Progenitor cell of endocrine pancreas (in vitro differentiated cells): ENCODE results near the gene DDIT4L. TPM values are rescaled to one million over a fixed set of nuclear protein-coding genes. Genes with fewer than 3 reads are reported as not detected.
"Not testable (repeated sequence)": the region's sequence is repeated elsewhere in the genome, so short reads cannot be mapped to it uniquely, and the experiment has no call there.

Experiments
- DNase-seq: peaks from one replicate; pipeline ENCODE4 v3.0.0; 2021; ENCODE audit warnings: low spot score; ENCODE audit not compliant: unreplicated experiment
- H3K27ac Mint-ChIP-seq: 2 replicates; pipeline ENCODE4 v1.8.0; 2021; ENCODE audit warnings: mild to moderate bottlenecking, moderate library complexity, mixed read lengths
- H3K27me3 Mint-ChIP-seq: 2 replicates; pipeline ENCODE4 v1.8.0; 2021; ENCODE audit warnings: mixed read lengths
- H3K36me3 Mint-ChIP-seq: 2 replicates; pipeline ENCODE4 v1.8.0; 2022; ENCODE audit warnings: mixed read lengths; ENCODE audit not compliant: insufficient read depth
- H3K4me1 Mint-ChIP-seq: 2 replicates; pipeline ENCODE4 v1.8.0; 2021; ENCODE audit warnings: low read depth, mixed read lengths
- H3K4me3 Mint-ChIP-seq: 2 replicates; pipeline ENCODE4 v1.8.0; 2021; ENCODE audit warnings: low read depth, mild to moderate bottlenecking, moderate library complexity, mixed read lengths
- H3K9me3 Mint-ChIP-seq: 2 replicates; pipeline ENCODE4 v1.8.0; 2021; ENCODE audit warnings: low read depth, mixed read lengths
- CTCF ChIP-seq: fragments of 200-600 bp; sonication (generic); IDR thresholded peaks from one replicate; pipeline ENCODE4 v1.5.0; 2021; ENCODE audit warnings: antibody characterized with exemption, mild to moderate bottlenecking; ENCODE audit not compliant: unreplicated experiment
- total RNA-seq: library from RNA; stranded (reverse); gene quantifications from 2 replicates; pipeline ENCODE4 v1.2.1, GENCODE V29; 2021

DDIT4L gene
- total RNA-seq, 1 donor from 2014 or later, result 2.6 TPM

DNA sequence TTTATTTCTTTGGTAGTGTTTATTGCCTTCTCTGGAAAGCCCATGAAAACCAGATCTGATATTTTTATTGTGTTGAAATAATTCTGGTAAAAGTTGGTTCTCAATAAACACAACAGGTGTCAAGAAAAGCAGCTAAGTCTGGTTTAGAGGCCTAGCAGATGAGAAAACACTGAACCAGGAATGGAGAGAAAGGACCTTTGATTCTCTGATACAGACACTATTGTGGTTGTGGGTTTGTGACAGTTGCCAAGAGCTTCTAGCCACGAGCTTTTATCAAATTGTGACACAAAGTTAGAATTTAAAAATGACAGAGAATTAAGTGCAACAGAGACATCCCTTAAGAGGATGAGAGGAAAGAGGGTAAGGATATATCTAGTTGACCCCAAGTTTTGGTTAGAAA lies 42.6 kb downstream of the DDIT4L start:
- Mint-ChIP-seq H3K4me1 (no peaks in the 10 kb centered on the region), H3K4me3 (no peak overlapping the region), H3K9me3 (peaks cover 4% of the 10 kb centered on the region), H3K27ac (no peak overlapping the region), H3K36me3 (no peaks in the 10 kb centered on the region), H3K27me3 (no peaks in the 10 kb centered on the region)
- no peak for TF ChIP-seq CTCF
- DNase-seq, result no peak

GRCh38 chr4:100147198-100147597 lies 43.1 kb downstream of the DDIT4L start:
- no peak for TF ChIP-seq CTCF
- Mint-ChIP-seq H3K36me3 (no peaks in the 10 kb centered on the region), H3K9me3 (peaks cover 4% of the 10 kb centered on the region), H3K27me3 (no peaks in the 10 kb centered on the region), H3K27ac (no peak overlapping the region), H3K4me1 (no peaks in the 10 kb centered on the region), H3K4me3 (no peak overlapping the region)
- DNase-seq, result no peak

DNA sequence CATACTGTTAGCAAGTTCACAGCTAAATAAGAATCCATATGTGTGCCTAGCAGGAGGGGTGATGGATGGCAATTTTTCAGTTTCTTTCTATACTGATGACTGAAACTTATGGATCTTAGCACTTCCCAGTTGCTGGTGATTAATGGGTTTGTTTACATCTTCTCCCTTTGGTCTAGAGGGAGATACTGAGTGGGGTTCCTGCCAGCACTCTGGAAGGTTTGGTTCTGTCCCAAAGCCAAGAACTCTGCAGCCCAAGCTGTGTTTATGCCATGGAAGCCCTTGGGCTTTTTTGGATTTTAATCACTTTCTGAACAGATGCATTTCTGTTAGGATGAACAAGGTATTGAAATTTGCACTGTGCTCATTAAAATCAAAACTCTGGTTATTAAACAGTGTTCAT lies 43.5 kb downstream of the DDIT4L start:
- no peak for DNase-seq
- Mint-ChIP-seq H3K27me3 (no peaks in the 10 kb centered on the region), H3K4me3 (no peak overlapping the region), H3K4me1 (no peaks in the 10 kb centered on the region), H3K36me3 (no peaks in the 10 kb centered on the region), H3K9me3 (peaks cover 4% of the 10 kb centered on the region), H3K27ac (no peak overlapping the region)
- no peak for TF ChIP-seq CTCF

DNA sequence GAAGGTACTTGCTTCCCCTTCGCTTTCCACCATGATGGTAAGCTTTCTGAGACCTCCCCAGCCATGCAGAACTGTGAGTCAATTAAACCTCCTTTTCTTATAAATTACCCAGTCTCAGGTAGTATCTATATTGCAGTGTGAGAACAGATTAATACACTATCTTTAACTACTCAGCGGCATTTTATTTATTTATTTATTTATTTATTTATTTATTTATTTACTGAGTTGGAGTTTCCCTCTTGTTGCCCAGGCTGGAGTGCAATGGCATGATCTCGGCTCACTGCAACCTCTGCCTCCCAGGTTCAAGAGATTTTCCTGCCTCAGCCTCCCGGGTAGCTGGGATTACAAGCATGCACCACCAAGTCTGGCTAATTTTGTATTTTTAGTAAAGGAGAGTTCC lies 52.9 kb downstream of the DDIT4L start:
- H3K4me1 Mint-ChIP-seq, H3K27me3 Mint-ChIP-seq, H3K9me3 Mint-ChIP-seq, H3K27ac Mint-ChIP-seq, H3K36me3 Mint-ChIP-seq, DNase-seq, H3K4me3 Mint-ChIP-seq: not testable (repeated sequence)

Other genes starting within 250 kb of the DDIT4L start
- 40.7 and 41.7 TPM in 2 replicates for gene DNAJB14, start 243.8 kb downstream of the DDIT4L start, total RNA-seq
- 322 and 328 TPM in 2 replicates for gene H2AZ1, start 240.2 kb downstream of the DDIT4L start, total RNA-seq